ENCODE data around the gene VAC14. TPM values are rescaled to one million over a fixed set of nuclear protein-coding genes. Genes with fewer than 3 reads are reported as not detected.

The VAC14 gene
- total RNA-seq, 4 donors from 2014 or later: 44.0 to 106 (median 64.5) TPM

GRCh38 chr16:70687102-70687511 is 113.9 kb downstream of the VAC14 start:
- H3K4me3 ChIP-seq: no peak overlapping the region
- no peaks in the 10 kb centered on the region for H3K36me3 ChIP-seq
- no peak for DNase-seq
- peaks cover 0 to 82% (median 8%) of the 10 kb centered on the region in 4 donors for H3K4me1 ChIP-seq
- no peaks in the 10 kb centered on the region for H3K27me3 ChIP-seq
- H3K27ac ChIP-seq: peak overlapping the region; percentile 70 to 93 (median 82)
- TF ChIP-seq CTCF (IDR thresholded peaks at IDR 0.05) (no peak), POLR2A (IDR thresholded peaks at IDR 0.05) (no peak)
- H3K9me3 ChIP-seq: no peaks in the 10 kb centered on the region

- Histone ChIP-seq H3K4me3 (peak overlapping the region; percentile 8 to 69 (median 50)), H3K4me1 (peaks cover 0 to 82% (median 8%) of the 10 kb centered on the region in 4 donors), H3K27ac (peak overlapping the region; percentile 70 to 93 (median 82)), H3K9me3 (no peaks in the 10 kb centered on the region), H3K27me3 (no peaks in the 10 kb centered on the region), H3K36me3 (no peaks in the 10 kb centered on the region)
- no peak for DNase-seq
- TF ChIP-seq CTCF (IDR thresholded peaks at IDR 0.05) (no peak), POLR2A (IDR thresholded peaks at IDR 0.05) (no peak)
Observed at GRCh38 chr16:70686376-70687101, 114.4 kb downstream of the VAC14 start.

GRCh38 chr16:70685938-70686375 is 115.0 kb downstream of the VAC14 start, which contains the start of gene MTSS2:
Gene MTSS2 (minus strand): TSS chr16:70686053. CDS start chr16:70685791, 262 bp downstream.
- Histone ChIP-seq H3K27ac (peak within 1 kb of the TSS; percentile 70 to 93 (median 82)), H3K4me1 (peaks cover 0 to 82% (median 8%) of the 10 kb centered on the region in 4 donors), H3K27me3 (no peaks in the 10 kb centered on the region), H3K4me3 (peak within 1 kb of the TSS; percentile 41 to 69 (median 55)), H3K36me3 (no peaks in the 10 kb centered on the region), H3K9me3 (no peaks in the 10 kb centered on the region)
- TF ChIP-seq POLR2A (IDR thresholded peaks at IDR 0.05): no peak
- TF ChIP-seq CTCF (IDR thresholded peaks at IDR 0.05): no peak
- peak; percentile 37 to 81 (median 74) for DNase-seq

GRCh38 chr16:70685061-70685937 is 115.7 kb downstream of the VAC14 start:
- peaks cover 0 to 81% (median 8%) of the 10 kb centered on the region in 4 donors for H3K4me1 ChIP-seq
- DNase-seq: no peak
- H3K9me3 ChIP-seq: no peaks in the 10 kb centered on the region
- no peaks in the 10 kb centered on the region for H3K36me3 ChIP-seq
- no peaks in the 10 kb centered on the region for H3K27me3 ChIP-seq
- H3K4me3 ChIP-seq: peak overlapping the region; percentile 41 to 69 (median 55)
- TF ChIP-seq POLR2A (IDR thresholded peaks at IDR 0.05): no peak
- no peak for TF ChIP-seq CTCF (IDR thresholded peaks at IDR 0.05)
- peak overlapping the region; percentile 57 to 84 (median 70) for H3K27ac ChIP-seq

- peak overlapping the region; percentile 57 to 84 (median 68) for H3K27ac ChIP-seq
- H3K4me1 ChIP-seq: peaks cover 0 to 75% (median 8%) of the 10 kb centered on the region in 4 donors
- H3K27me3 ChIP-seq: no peaks in the 10 kb centered on the region
- TF ChIP-seq CTCF (IDR thresholded peaks at IDR 0.05): no peak
- no peak for TF ChIP-seq POLR2A (IDR thresholded peaks at IDR 0.05)
- peaks cover 0 to 3% (median 0%) of the 10 kb centered on the region in 3 donors for H3K36me3 ChIP-seq
- DNase-seq: no peak
- H3K9me3 ChIP-seq: no peaks in the 10 kb centered on the region
- peak overlapping the region; percentile 41 to 69 (median 55) for H3K4me3 ChIP-seq
Observed at GRCh38 chr16:70684146-70685060, 116.6 kb downstream of the VAC14 start.

Data from Peyer's patch (tissue), 4 donors.